ENCODE measurements around the gene PITX2. TPM values are rescaled to one million over a fixed set of nuclear protein-coding genes. Genes with fewer than 3 reads are reported as not detected.

The PITX2 gene
- total RNA-seq, 4 donors from 2014 or later: 0.28 to 0.36 TPM; not detected in 2

DNA sequence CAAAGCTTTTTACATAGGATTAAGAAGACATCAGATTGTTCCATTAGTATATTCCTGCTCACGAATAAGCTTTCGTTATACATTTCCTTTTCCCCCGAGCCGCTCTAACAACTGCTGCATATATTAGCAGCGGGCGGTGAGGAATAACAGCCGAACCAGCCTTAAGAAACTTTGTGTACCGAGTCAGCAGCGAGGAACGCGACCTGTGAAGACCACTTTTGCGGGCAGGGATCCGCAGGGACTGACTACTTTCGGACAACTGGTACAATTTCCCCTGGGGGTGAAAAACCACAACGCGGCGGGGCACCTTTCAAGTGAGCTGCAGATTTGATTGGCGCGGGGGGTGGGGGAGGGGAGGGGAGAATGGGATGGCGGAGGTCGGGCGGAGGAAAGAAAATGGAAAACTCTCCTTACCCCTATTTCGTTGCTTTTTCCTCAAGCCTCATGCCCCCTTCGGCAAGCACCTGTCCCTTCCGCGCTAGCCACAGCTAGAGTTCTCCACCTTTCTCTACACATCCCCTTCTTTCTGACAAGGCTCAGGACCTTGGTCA lies 5.9 kb upstream of the PITX2 start:
- TF ChIP-seq, protein P1, sequence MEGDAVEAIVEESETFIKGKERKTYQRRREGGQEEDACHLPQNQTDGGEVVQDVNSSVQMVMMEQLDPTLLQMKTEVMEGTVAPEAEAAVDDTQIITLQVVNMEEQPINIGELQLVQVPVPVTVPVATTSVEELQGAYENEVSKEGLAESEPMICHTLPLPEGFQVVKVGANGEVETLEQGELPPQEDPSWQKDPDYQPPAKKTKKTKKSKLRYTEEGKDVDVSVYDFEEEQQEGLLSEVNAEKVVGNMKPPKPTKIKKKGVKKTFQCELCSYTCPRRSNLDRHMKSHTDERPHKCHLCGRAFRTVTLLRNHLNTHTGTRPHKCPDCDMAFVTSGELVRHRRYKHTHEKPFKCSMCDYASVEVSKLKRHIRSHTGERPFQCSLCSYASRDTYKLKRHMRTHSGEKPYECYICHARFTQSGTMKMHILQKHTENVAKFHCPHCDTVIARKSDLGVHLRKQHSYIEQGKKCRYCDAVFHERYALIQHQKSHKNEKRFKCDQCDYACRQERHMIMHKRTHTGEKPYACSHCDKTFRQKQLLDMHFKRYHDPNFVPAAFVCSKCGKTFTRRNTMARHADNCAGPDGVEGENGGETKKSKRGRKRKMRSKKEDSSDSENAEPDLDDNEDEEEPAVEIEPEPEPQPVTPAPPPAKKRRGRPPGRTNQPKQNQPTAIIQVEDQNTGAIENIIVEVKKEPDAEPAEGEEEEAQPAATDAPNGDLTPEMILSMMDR (IDR thresholded peaks at IDR 0.05): no peak
- ATAC-seq (ENCODE audit: low FRiP score): no peak
- no peak for DNase-seq (ENCODE audit: low spot score)

DNA sequence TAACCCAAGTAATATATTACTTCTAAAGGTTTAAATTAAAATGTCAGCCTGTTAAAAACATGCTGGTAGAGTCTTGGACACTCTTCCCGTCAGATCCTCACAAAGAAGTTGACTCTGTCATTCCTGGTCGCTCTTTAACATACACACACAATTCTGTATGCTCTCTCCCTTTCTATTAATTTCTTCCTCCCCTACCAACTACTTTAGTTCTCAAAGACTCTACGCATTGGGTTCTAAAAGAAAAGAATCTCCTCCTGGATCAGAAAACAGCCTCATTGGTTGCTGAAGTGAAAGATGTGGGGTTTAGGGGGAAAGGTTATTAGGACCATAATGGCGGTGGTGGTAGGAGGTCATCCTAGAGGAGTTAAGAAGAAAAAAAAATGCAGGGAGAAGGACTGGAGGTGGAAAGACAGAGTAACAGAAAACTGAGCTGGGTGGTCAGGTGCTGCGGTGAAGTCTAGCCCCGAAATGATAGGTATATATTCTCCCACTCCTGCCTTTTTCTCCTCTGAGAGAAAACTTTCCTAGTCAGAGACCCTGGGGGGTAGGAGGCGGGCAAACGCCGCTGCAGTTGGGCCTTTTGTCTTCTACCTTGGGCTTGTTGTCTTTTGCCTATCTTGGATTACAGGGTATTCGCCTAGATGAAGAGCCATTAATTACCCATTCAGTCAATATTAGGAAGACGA lies 5.2 kb upstream of the PITX2 start:
- TF ChIP-seq, protein P1 (IDR thresholded peaks at IDR 0.05): no peak
- ATAC-seq (ENCODE audit: low FRiP score) (no peak), DNase-seq (ENCODE audit: low spot score) (no peak)

DNA sequence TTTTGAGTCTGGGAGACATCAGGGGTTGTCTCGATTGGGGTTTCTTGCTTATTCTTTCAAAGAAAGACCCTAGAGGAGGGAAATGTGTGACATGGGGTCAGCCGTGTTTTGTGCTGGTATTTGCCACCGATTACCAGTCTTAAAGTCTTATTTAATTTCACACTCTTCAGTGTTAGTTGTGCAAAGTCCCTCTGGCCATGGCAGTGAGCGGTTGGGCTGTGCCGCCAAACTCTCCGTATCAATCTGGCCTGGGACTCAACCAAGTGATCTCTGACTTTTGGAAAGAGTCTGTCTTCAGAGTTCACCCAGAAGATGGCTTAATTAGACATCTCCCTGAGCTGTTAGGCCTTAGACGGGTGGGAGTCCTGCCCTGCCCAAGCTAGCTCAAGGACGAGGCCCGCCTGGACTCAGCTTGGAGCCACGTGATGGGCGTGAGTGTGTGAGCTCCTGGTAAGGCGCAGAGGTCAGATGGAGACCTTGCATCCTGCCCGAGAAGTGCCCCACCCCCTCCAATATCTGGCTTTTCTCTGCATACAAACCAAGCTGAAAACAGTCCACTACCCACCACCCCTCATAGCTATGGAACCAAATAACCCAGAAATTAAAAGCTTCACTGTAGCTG lies 3.8 kb upstream of the PITX2 start:
- ATAC-seq (ENCODE audit: low FRiP score): no peak
- no peak for DNase-seq (ENCODE audit: low spot score)
- TF ChIP-seq, protein P1 (IDR thresholded peaks at IDR 0.05): no peak

DNA sequence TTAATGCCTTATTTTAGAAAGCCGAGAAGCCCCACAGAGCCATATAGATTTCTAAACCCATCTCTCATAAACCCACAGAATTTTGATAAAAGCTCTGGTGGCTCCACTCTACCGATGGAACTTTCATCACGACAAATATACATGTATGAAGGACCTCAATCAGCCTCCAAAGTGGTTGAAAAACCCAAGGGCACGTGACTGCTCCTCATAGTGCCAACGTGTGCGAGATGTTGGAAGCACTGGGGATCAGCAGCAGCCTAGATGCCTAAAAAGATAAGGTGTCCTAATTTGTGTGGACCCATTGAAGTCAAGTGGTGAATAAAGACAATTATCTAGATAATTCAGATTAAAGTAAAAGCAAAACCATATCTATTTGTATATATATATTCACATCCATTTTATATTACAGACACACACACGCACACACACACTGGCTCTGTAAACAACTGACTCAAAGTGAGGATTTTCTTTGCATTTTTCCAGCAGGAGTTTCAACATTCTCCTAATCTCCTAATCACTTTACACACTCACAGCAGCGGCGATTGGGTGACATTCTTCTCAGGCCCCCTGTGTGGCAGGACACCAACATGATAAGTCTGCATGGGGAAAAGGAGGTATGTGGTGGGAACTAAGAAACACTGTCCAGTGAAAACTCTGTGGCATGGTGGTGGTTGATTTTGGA lies 2.8 kb upstream of the PITX2 start:
- no peak for ATAC-seq (ENCODE audit: low FRiP score)
- TF ChIP-seq, protein P1 (IDR thresholded peaks at IDR 0.05): no peak
- DNase-seq (ENCODE audit: low spot score): no peak

GRCh38 chr4:110624904-110625494 lies 2.1 kb upstream of the PITX2 start:
- ATAC-seq (ENCODE audit: low FRiP score) (no peak), DNase-seq (ENCODE audit: low spot score) (no peak)
- TF ChIP-seq, protein P1 (IDR thresholded peaks at IDR 0.05): no peak

- ATAC-seq (ENCODE audit: low FRiP score): no peak
- TF ChIP-seq, protein P1 (IDR thresholded peaks at IDR 0.05): no peak
- DNase-seq (ENCODE audit: low spot score): no peak
Measured at GRCh38 chr4:110624398-110624780, 1.5 kb upstream of the PITX2 start.

All from omental fat pad (tissue), 4 donors.